Endothelial cell of umbilical vein (primary cell): ENCODE measurements around the gene TPH2. TPM values are rescaled to one million over a fixed set of nuclear protein-coding genes. Genes with fewer than 3 reads are reported as not detected.

Source experiments
- BruUV-seq: library from RNA; stranded (reverse); fragments of 400-500 nt; replicated peaks from 2 replicates; lab custom pipeline; 2021; lab: Mats Ljungman, UMichigan
- CTCF ChIA-PET: fragments of 300-600, 350-600 bp; sonication (Branson Sonifier 250); formaldehyde crosslinking; loops from one replicate; lab custom pipeline; 2021; ENCODE audit warnings: antibody characterized with exemption, inconsistent platforms; lab: Charles Lee
- POLR2A ChIA-PET: fragments of 300-600, 350-600 bp; sonication (Branson Sonifier 250); formaldehyde crosslinking; loops from one replicate; lab custom pipeline; 2021; ENCODE audit warnings: antibody characterized with exemption, inconsistent platforms; lab: Charles Lee
- DNase-seq: peaks from one replicate; pipeline ENCODE4 v3.0.0-alpha.2; 2011; ENCODE audit warnings: low read depth, low spot score
- FAIRE-seq: peaks from 2 replicates; lab custom pipeline; 2011; peaks lifted over from hg19 to GRCh38; lab: Jason Lieb, UNC
- H2AFZ ChIP-seq: 2 replicates; pipeline ENCODE4 v1.6.0; 2012; ENCODE audit warnings: low read depth, low read length, control low read depth, inconsistent platforms
- H3K27ac ChIP-seq: 2 replicates; pipeline ENCODE4 v1.5.1; 2011; ENCODE audit warnings: low read depth, mild to moderate bottlenecking, control low read depth, low read length, moderate library complexity; ENCODE audit not compliant: insufficient read depth
- H3K27me3 ChIP-seq, 2 experiments: 2 replicates each; pipeline versions ENCODE4 v1.6.0 to v1.6.1; 2011; ENCODE audit warnings: low read length in 2 of 2, mixed read lengths in 1 of 2; ENCODE audit not compliant: control insufficient read depth in 2 of 2, insufficient read depth in 2 of 2
- H3K36me3 ChIP-seq, 2 experiments: 2 replicates in 1 of 2; 3 replicates in 1 of 2; pipeline ENCODE4 v1.5.1; 2011; ENCODE audit warnings: low read length in 2 of 2, mild to moderate bottlenecking in 1 of 2, moderate library complexity in 1 of 2; ENCODE audit not compliant: control insufficient read depth in 2 of 2, insufficient read depth in 2 of 2; ENCODE audit errors: extremely low read depth in 1 of 2
- H3K4me1 ChIP-seq: 3 replicates; pipeline ENCODE4 v1.5.1; 2011; ENCODE audit warnings: mild to moderate bottlenecking, low read length; ENCODE audit not compliant: control insufficient read depth, insufficient read depth; ENCODE audit errors: extremely low read depth
- H3K4me2 ChIP-seq: 2 replicates; pipeline ENCODE4 v1.6.1; 2011; ENCODE audit warnings: low read length, control low read depth, mixed read lengths; ENCODE audit not compliant: insufficient read depth
- H3K4me3 ChIP-seq, 3 experiments: fragments of 200-600 bp in 1 of 3; sonication (generic), shearing (Covaris generic) in 1 of 3; replicated peaks in 1 of 3; 2 replicates each; pipeline ENCODE4 v1.5.1; 2011 to 2016; ENCODE audit warnings: control low read depth in 3 of 3, low read length in 3 of 3, mild to moderate bottlenecking in 2 of 3, inconsistent platforms in 1 of 3, low read depth in 1 of 3, moderate library complexity in 1 of 3; ENCODE audit not compliant: insufficient read depth in 1 of 3
- H3K79me2 ChIP-seq: 2 replicates; pipeline ENCODE4 v1.6.0; 2012; ENCODE audit warnings: low read length, inconsistent platforms; ENCODE audit not compliant: control insufficient read depth, insufficient read depth
- H3K9ac ChIP-seq: replicated peaks from 2 replicates; pipeline ENCODE3; 2011; ENCODE audit warnings: low read length, control low read depth; ENCODE audit not compliant: insufficient read depth; ENCODE audit errors: extremely low read depth
- H3K9me1 ChIP-seq: replicated peaks from 3 replicates; pipeline ENCODE4 v1.6.0; 2011; ENCODE audit warnings: mild to moderate bottlenecking, low read length; ENCODE audit not compliant: control insufficient read depth, insufficient read depth; ENCODE audit errors: extremely low read depth
- H3K9me3 ChIP-seq: replicated peaks from 2 replicates; pipeline ENCODE4 v1.5.1; 2012; ENCODE audit warnings: low read length, inconsistent platforms; ENCODE audit not compliant: control insufficient read depth, insufficient read depth
- H4K20me1 ChIP-seq: replicated peaks from 2 replicates; pipeline ENCODE3; 2011; ENCODE audit warnings: mild to moderate bottlenecking, low read length; ENCODE audit not compliant: control insufficient read depth, insufficient read depth; ENCODE audit errors: extremely low read depth
- FOS ChIP-seq: IDR thresholded peaks from 2 replicates; pipeline ENCODE4 v1.6.1; 2011; ENCODE audit warnings: mild to moderate bottlenecking, low read length, moderate library complexity, borderline replicate concordance; ENCODE audit not compliant: insufficient read depth
- JUN ChIP-seq: IDR thresholded peaks from 2 replicates; pipeline ENCODE4 v1.6.1; 2011; ENCODE audit warnings: borderline replicate concordance, low read depth; ENCODE audit not compliant: insufficient read length, insufficient read depth
- dilution Hi-C: fragments of 300-500 bp; cut with MboI; formaldehyde crosslinking; loops from one replicate; pipeline ENCODE4 v1.15.0; 2019; ENCODE audit warnings: low sequenced_read_pairs; ENCODE audit not compliant: extremely low pct_ligation_motif_present
- intact Hi-C: fragments of 100-400 bp; cut with micrococcal nuclease; formaldehyde crosslinking; loops from one replicate; pipeline ENCODE4 v1.10.0; 2022
- polyA plus RNA-seq, 4 experiments: library from polyadenylated mRNA; depleted of rRNA in 3 of 4; stranded (reverse) in 3 of 4; unstranded in 1 of 4; fragments of >200 nt; gene quantifications; 2 replicates each; pipeline versions ENCODE4 v1.2.1 to v1.2.3, GENCODE V29; 2011 to 2012; ENCODE audit warnings: missing spikeins in 1 of 4
- total RNA-seq: library from RNA; stranded (reverse); gene quantifications from 2 replicates; pipeline ENCODE4 v1.2.3, GENCODE V29; 2021

Gene TPH2
- total and polyA plus RNA-seq, 2 donors (not counting 3 experiments of a cell fraction or from before 2014, with no cell fraction given) = not detected

DNA sequence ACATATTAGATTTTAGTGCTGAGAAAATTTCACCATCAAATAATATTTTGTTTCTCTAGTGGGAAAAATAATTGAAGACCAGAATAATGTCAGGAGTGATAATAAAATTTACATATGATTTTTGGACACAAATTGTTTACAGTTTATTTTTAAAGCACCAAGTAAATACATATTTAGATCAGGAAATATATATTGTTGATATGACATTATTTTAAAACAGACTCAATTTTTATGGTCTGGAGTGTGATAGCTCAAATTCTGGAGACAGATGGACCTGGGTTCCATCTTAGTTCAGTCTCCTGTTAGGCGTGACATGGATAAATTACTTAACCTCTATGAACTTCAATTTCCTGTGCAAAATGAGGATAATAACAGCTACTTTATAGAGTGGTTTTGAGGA lies 135.4 kb downstream of the TPH2 start:
- Histone ChIP-seq H3K27ac (no peak overlapping the region), H3K4me3 (no peak overlapping the region), H3K4me2 (no peak overlapping the region), H3K27me3 (no peaks in the 10 kb centered on the region), H4K20me1 (no peaks in the 10 kb centered on the region), H3K9ac (no peak overlapping the region), H2AFZ (no peak overlapping the region), H3K4me1 (no peaks in the 10 kb centered on the region), H3K9me3 (no peaks in the 10 kb centered on the region), H3K79me2 (no peaks in the 10 kb centered on the region), H3K36me3 (no peaks in the 10 kb centered on the region), H3K9me1 (no peaks in the 10 kb centered on the region)
- FAIRE-seq (no peak), DNase-seq (no peak)
- dilution Hi-C loops (no loop called here), intact Hi-C loops (no loop called here)
- no TSS peak for BruUV-seq
- ChIA-PET CTCF (interaction anchor here (0.7 kb wide), 1 partner anchor 36 kb away, joined by 3 read pairs; no protein-coding TSS in a partner anchor), POLR2A (no interaction called here)
- TF ChIP-seq FOS = no peak

DNA sequence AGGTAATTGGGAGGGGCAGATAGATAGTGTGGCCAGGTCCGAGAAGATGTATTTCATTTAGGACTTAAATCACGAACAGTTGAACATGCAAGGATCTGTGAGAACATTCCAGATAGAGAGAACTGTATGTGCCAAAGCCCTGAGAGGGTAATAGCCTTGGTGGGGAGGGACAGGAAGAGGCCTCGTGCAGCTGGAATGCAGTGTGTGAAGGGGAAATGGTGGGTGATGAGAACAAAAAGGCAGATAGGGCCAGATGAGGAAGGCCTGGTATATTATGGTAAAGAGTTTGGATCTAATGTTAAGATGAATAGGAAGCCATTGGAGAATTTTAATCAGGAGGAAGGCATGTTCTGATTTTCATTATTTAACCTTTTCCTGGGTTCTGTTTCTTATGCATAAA lies 136.3 kb downstream of the TPH2 start:
- ChIA-PET POLR2A (no interaction called here), CTCF (no interaction called here)
- intact Hi-C loops (no loop called here), dilution Hi-C loops (no loop called here)
- Histone ChIP-seq H3K9me3 (no peaks in the 10 kb centered on the region), H2AFZ (no peak overlapping the region), H3K27me3 (no peaks in the 10 kb centered on the region), H3K4me3 (no peak overlapping the region), H3K27ac (no peak overlapping the region), H3K4me2 (no peak overlapping the region), H3K4me1 (no peaks in the 10 kb centered on the region), H3K36me3 (no peaks in the 10 kb centered on the region), H3K9me1 (no peaks in the 10 kb centered on the region), H3K9ac (no peak overlapping the region), H4K20me1 (no peaks in the 10 kb centered on the region), H3K79me2 (no peaks in the 10 kb centered on the region)
- BruUV-seq = no TSS peak
- DNase-seq (no peak), FAIRE-seq (no peak)
- TF ChIP-seq FOS (no peak), JUN (no peak)
